NCI-H1436 treated with DMSO at 0.1 percent for 48 hours (cell line): Measurements from ENCODE around the gene P3H3.

ENCODE experiments used
- DNase-seq: peaks from one replicate; lab custom pipeline; 2025; lab: John Stamatoyannopoulos, UW

P3H3 gene

GRCh38 chr12:6827982-6828780, at the start of gene P3H3:
P3H3 (plus strand) TSS chr12:6828407; CDS start chr12:6828441, 34 bp downstream.
- no peak for DNase-seq

GRCh38 chr12:6778574-6779550, 49.3 kb upstream of the P3H3 start:
- peak; percentile 70 for DNase-seq

- no peak for DNase-seq
Observed at GRCh38 chr12:6779708-6780432, 48.3 kb upstream of the P3H3 start.

GRCh38 chr12:6780573-6780972, 47.6 kb upstream of the P3H3 start:
- no peak for DNase-seq

- no peak for DNase-seq
Observed at GRCh38 chr12:6782119-6782518, 46.1 kb upstream of the P3H3 start.

- no peak for DNase-seq
Observed at GRCh38 chr12:6782850-6783566, 45.2 kb upstream of the P3H3 start.

- DNase-seq, result no peak
Observed at GRCh38 chr12:6783828-6784227, 44.4 kb upstream of the P3H3 start.

- no peak for DNase-seq
Observed at GRCh38 chr12:6784296-6784695, 43.9 kb upstream of the P3H3 start.

GRCh38 chr12:6784761-6785160, 43.4 kb upstream of the P3H3 start:
- DNase-seq, result no peak

- no peak for DNase-seq
Observed at GRCh38 chr12:6786416-6787094, 41.7 kb upstream of the P3H3 start.

- no peak for DNase-seq
Observed at GRCh38 chr12:6787309-6787708, 40.9 kb upstream of the P3H3 start.

GRCh38 chr12:6788972-6789924, 39.0 kb upstream of the P3H3 start, which contains the start of gene CD4:
CD4 (plus strand) TSS chr12:6789528; CDS start chr12:6800139, 10,611 bp downstream.
- DNase-seq, result no peak

- DNase-seq, result no peak
Observed at GRCh38 chr12:6790496-6791150, 37.6 kb upstream of the P3H3 start.

- no peak for DNase-seq
Observed at GRCh38 chr12:6791931-6792520, 36.2 kb upstream of the P3H3 start.

- no peak for DNase-seq
Observed at GRCh38 chr12:6792522-6793201, 35.5 kb upstream of the P3H3 start.

- DNase-seq, result no peak
Observed at GRCh38 chr12:6795088-6795487, 33.1 kb upstream of the P3H3 start.

GRCh38 chr12:6796576-6796975, 31.6 kb upstream of the P3H3 start:
- no peak for DNase-seq

- DNase-seq, result no peak
Observed at GRCh38 chr12:6799147-6799546, 29.1 kb upstream of the P3H3 start.
